HG03565 (cell line): Measurements from ENCODE around the gene NDUFB11.

Experiments used
- ATAC-seq: cut with Tn5 transposase; IDR thresholded peaks from one replicate; pipeline ENCODE4 v1.9.1; 2021; ENCODE audit warnings: mild to moderate bottlenecking, moderate library complexity; ENCODE audit not compliant: unreplicated experiment

NDUFB11 gene

GRCh38 chrX:47174846-47175587 lies 30.5 kb upstream of the NDUFB11 start:
- no peak for ATAC-seq

GRCh38 chrX:47174376-47174775 lies 29.9 kb upstream of the NDUFB11 start:
- ATAC-seq, result no peak

GRCh38 chrX:47172971-47173792 lies 28.7 kb upstream of the NDUFB11 start:
- ATAC-seq, result no peak

- ATAC-seq, result no peak
Measured at GRCh38 chrX:47172549-47172948, 28.0 kb upstream of the NDUFB11 start.

- no peak for ATAC-seq
Measured at GRCh38 chrX:47171996-47172395, 27.5 kb upstream of the NDUFB11 start.

- no peak for ATAC-seq
Measured at GRCh38 chrX:47170861-47171692, 26.6 kb upstream of the NDUFB11 start.

GRCh38 chrX:47169726-47170515 lies 25.4 kb upstream of the NDUFB11 start:
- ATAC-seq, result no peak

GRCh38 chrX:47169273-47169672 lies 24.8 kb upstream of the NDUFB11 start:
- ATAC-seq, result no peak

- no peak for ATAC-seq
Measured at GRCh38 chrX:47168495-47169073, 24.1 kb upstream of the NDUFB11 start.

- no peak for ATAC-seq
Measured at GRCh38 chrX:47166126-47166525, 21.6 kb upstream of the NDUFB11 start.

- no peak for ATAC-seq
Measured at GRCh38 chrX:47164420-47164819, 19.9 kb upstream of the NDUFB11 start.

- no peak for ATAC-seq
Measured at GRCh38 chrX:47162927-47163583, 18.6 kb upstream of the NDUFB11 start.

- ATAC-seq, result no peak
Measured at GRCh38 chrX:47160781-47161180, 16.3 kb upstream of the NDUFB11 start.

- no peak for ATAC-seq
Measured at GRCh38 chrX:47158781-47159180, 14.3 kb upstream of the NDUFB11 start.

GRCh38 chrX:47158131-47158530 lies 13.6 kb upstream of the NDUFB11 start:
- no peak for ATAC-seq

GRCh38 chrX:47156611-47157520 lies 12.4 kb upstream of the NDUFB11 start:
- no peak for ATAC-seq

- ATAC-seq, result no peak
Measured at GRCh38 chrX:47151435-47151834, 6.9 kb upstream of the NDUFB11 start.

GRCh38 chrX:47148946-47149345 lies 4.4 kb upstream of the NDUFB11 start:
- ATAC-seq, result no peak
